Transverse colon (tissue), 4 donors: ENCODE results near the gene KHDC4.

Experiments
- CTCF ChIP-seq, 5 experiments: fragments of 200-600 bp in 3 of 5; fragments of 450-650 bp in 2 of 5; sonication (generic) in 3 of 5; IDR thresholded peaks; 1 replicate in 2 of 5; 2 replicates in 3 of 5; pipeline ENCODE4 v1.5.1; 2016 to 2017; ENCODE audit warnings: antibody characterized with exemption in 5 of 5, inconsistent platforms in 3 of 5, mild to moderate bottlenecking in 2 of 5, moderate library complexity in 1 of 5
- POLR2A ChIP-seq: fragments of 450-650 bp; IDR thresholded peaks from one replicate; pipeline ENCODE4 v1.6.1; 2016; ENCODE audit warnings: antibody characterized with exemption, mild to moderate bottlenecking, moderate library complexity
- POLR2AphosphoS5 ChIP-seq, 3 donors: sonication (generic); formaldehyde crosslinking; IDR thresholded peaks; one replicate each; pipeline ENCODE4 v1.6.1; 2016; ENCODE audit warnings: antibody characterized with exemption in 3 of 3

GRCh38 chr1:155933591-155934096 lies 569 bp downstream of the KHDC4 start:
- no peak for TF ChIP-seq POLR2A
- TF ChIP-seq CTCF (IDR thresholded peaks at IDR 0.05) = no peak
- TF ChIP-seq POLR2AphosphoS5 (IDR thresholded peaks at IDR 0.05) = no peak
